ENCODE results near the gene PAOX.

PAOX gene

GRCh38 chr10:133399123-133399601 lies 20.1 kb downstream of the PAOX start:
- no peaks in the 10 kb centered on the region for H3K27me3 ChIP-seq (ENCODE audit: insufficient read depth, low read length)
- H3K27ac ChIP-seq (ENCODE audit: low read depth, low read length, poor library complexity, severe bottlenecking) = no peak overlapping the region
- no peaks in the 10 kb centered on the region for H3K9me3 ChIP-seq (ENCODE audit: low read length)
- peaks cover 70% of the 10 kb centered on the region for H3K36me3 ChIP-seq (ENCODE audit: insufficient read depth, low read length)
- no peaks in the 10 kb centered on the region for H4K20me1 ChIP-seq (ENCODE audit: insufficient read depth, low read length)
- no peak overlapping the region for H3K4me2 ChIP-seq (ENCODE audit: low read length)
- no peaks in the 10 kb centered on the region for H3K9me2 ChIP-seq (ENCODE audit: low read depth, low read length)
- peaks cover 12% of the 10 kb centered on the region for H3K79me2 ChIP-seq (ENCODE audit: insufficient read depth, low read length)
- no peaks in the 10 kb centered on the region for H3F3A ChIP-seq (ENCODE audit: insufficient read depth, low read length)
- H3K4me3 ChIP-seq (ENCODE audit: low read depth, low read length, poor library complexity, severe bottlenecking) = no peak overlapping the region
- TF ChIP-seq CTCF (IDR thresholded peaks at IDR 0.05; ENCODE audit: low read length) (no peak), EZH2 (IDR thresholded peaks at IDR 0.05; ENCODE audit: borderline replicate concordance, low read length) (no peak)
- H3K4me1 ChIP-seq (ENCODE audit: insufficient read depth, low read length, severe bottlenecking) = peaks cover 11% of the 10 kb centered on the region
- no peak overlapping the region for H3K9ac ChIP-seq (ENCODE audit: low read length)
- no peak overlapping the region for H2AFZ ChIP-seq (ENCODE audit: low read length)

GRCh38 chr10:133400624-133401424 lies 21.8 kb downstream of the PAOX start:
- Histone ChIP-seq H3F3A (ENCODE audit: insufficient read depth, low read length) (no peaks in the 10 kb centered on the region), H3K27ac (ENCODE audit: low read depth, low read length, poor library complexity, severe bottlenecking) (no peak overlapping the region), H3K27me3 (ENCODE audit: insufficient read depth, low read length) (no peaks in the 10 kb centered on the region), H3K36me3 (ENCODE audit: insufficient read depth, low read length) (peaks cover 82% of the 10 kb centered on the region), H2AFZ (ENCODE audit: low read length) (no peak overlapping the region), H3K9me2 (ENCODE audit: low read depth, low read length) (no peaks in the 10 kb centered on the region), H3K9me3 (ENCODE audit: low read length) (no peaks in the 10 kb centered on the region), H3K4me3 (ENCODE audit: low read depth, low read length, poor library complexity, severe bottlenecking) (no peak overlapping the region), H4K20me1 (ENCODE audit: insufficient read depth, low read length) (no peaks in the 10 kb centered on the region), H3K4me2 (ENCODE audit: low read length) (no peak overlapping the region), H3K79me2 (ENCODE audit: insufficient read depth, low read length) (peaks cover 5% of the 10 kb centered on the region; the same call in 1 of the 2 replicates), H3K9ac (ENCODE audit: low read length) (no peak overlapping the region), H3K4me1 (ENCODE audit: insufficient read depth, low read length, severe bottlenecking) (peaks cover 6% of the 10 kb centered on the region)
- TF ChIP-seq EZH2 (IDR thresholded peaks at IDR 0.05; ENCODE audit: borderline replicate concordance, low read length) = no peak
- no peak for TF ChIP-seq CTCF (IDR thresholded peaks at IDR 0.05; ENCODE audit: low read length)

GRCh38 chr10:133401500-133401899 lies 22.4 kb downstream of the PAOX start:
- H3K9me3 ChIP-seq (ENCODE audit: low read length) = no peaks in the 10 kb centered on the region
- no peaks in the 10 kb centered on the region for H3K9me2 ChIP-seq (ENCODE audit: low read depth, low read length)
- H3K27ac ChIP-seq (ENCODE audit: low read depth, low read length, poor library complexity, severe bottlenecking) = no peak overlapping the region
- H2AFZ ChIP-seq (ENCODE audit: low read length) = no peak overlapping the region
- no peak overlapping the region for H3K4me2 ChIP-seq (ENCODE audit: low read length)
- peaks cover 10% of the 10 kb centered on the region for H3K4me1 ChIP-seq (ENCODE audit: insufficient read depth, low read length, severe bottlenecking)
- no peaks in the 10 kb centered on the region for H3K27me3 ChIP-seq (ENCODE audit: insufficient read depth, low read length)
- H3K4me3 ChIP-seq (ENCODE audit: low read depth, low read length, poor library complexity, severe bottlenecking) = no peak overlapping the region
- H3K9ac ChIP-seq (ENCODE audit: low read length) = no peak overlapping the region
- TF ChIP-seq EZH2 (IDR thresholded peaks at IDR 0.05; ENCODE audit: borderline replicate concordance, low read length) (no peak), CTCF (IDR thresholded peaks at IDR 0.05; ENCODE audit: low read length) (no peak)
- H3K36me3 ChIP-seq (ENCODE audit: insufficient read depth, low read length) = peaks cover 82% of the 10 kb centered on the region
- no peaks in the 10 kb centered on the region for H3F3A ChIP-seq (ENCODE audit: insufficient read depth, low read length)
- no peaks in the 10 kb centered on the region for H4K20me1 ChIP-seq (ENCODE audit: insufficient read depth, low read length)
- peaks cover 7% of the 10 kb centered on the region; the same call in 1 of the 2 replicates for H3K79me2 ChIP-seq (ENCODE audit: insufficient read depth, low read length)
